GM13976 (cell line): Measurements from ENCODE around the gene TBC1D20.
"Not testable (repeated sequence)": the region's sequence is repeated elsewhere in the genome, so short reads cannot be mapped to it uniquely, and the experiment has no call there.

Source experiments
- DNase-seq: peaks from one replicate; pipeline ENCODE4 v3.0.0; 2012; ENCODE audit warnings: low spot score
- in situ Hi-C: fragments of 300-500 bp; cut with MboI; formaldehyde crosslinking; loops from one replicate; pipeline ENCODE4 v1.12.0; 2022; ENCODE audit warnings: low sequenced_read_pairs, mixed read lengths, inconsistent platforms; ENCODE audit not compliant: unreplicated experiment
- TF ChIP-seq, protein P1 (sequence below): IDR thresholded peaks from 2 replicates; pipeline ENCODE4 v1.5.1; 2012; ENCODE audit warnings: borderline replicate concordance, mild to moderate bottlenecking; ENCODE audit not compliant: insufficient read depth; ENCODE audit errors: extremely low read depth, missing control alignments, control extremely low read depth

The TBC1D20 gene

DNA sequence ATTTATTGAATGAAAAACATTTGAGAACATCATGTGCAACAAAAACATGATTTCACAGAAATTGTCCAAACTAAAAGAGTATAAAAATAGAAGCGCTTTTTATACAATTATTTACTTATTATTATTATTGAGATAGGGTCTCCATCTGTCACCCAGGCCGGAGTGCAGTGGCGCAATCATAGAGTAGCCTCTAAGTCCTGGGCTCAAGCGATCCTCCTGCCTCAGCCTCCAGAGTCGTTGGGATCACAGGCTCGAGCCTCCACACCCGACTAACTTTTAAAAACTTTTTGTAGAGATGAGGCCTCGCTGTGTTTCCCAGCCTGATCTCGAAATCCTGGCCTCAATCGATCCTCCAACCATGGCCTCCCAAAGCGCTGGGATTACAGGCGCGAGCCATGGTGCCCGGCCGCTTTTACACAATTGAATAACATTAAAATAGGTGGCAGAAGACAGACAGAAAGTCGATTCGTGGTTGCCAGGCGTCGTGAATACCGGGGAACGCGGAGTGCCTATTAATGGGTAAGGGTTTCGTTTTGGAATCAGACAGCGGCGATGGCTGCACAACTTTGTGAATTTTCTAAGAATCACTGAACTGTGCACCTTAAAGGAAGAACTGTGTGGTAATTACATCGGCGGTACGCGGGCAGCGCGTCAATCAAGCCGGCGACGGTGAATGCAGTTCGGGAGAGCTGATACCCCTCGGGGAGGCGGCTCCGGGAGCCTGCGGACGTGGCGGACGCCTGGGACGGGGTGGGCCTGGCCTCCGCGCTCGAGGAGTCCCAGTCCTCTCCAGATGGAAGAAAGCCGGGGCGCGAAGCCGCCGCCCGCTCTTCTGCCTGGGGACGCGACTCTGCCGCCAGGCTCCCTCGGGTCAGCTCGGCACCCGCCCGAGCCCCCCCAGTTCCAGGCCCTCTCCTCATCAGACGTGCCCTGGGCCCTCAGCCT lies 807 bp downstream of the TBC1D20 start:
- TF ChIP-seq, protein P1, sequence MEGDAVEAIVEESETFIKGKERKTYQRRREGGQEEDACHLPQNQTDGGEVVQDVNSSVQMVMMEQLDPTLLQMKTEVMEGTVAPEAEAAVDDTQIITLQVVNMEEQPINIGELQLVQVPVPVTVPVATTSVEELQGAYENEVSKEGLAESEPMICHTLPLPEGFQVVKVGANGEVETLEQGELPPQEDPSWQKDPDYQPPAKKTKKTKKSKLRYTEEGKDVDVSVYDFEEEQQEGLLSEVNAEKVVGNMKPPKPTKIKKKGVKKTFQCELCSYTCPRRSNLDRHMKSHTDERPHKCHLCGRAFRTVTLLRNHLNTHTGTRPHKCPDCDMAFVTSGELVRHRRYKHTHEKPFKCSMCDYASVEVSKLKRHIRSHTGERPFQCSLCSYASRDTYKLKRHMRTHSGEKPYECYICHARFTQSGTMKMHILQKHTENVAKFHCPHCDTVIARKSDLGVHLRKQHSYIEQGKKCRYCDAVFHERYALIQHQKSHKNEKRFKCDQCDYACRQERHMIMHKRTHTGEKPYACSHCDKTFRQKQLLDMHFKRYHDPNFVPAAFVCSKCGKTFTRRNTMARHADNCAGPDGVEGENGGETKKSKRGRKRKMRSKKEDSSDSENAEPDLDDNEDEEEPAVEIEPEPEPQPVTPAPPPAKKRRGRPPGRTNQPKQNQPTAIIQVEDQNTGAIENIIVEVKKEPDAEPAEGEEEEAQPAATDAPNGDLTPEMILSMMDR, result no peak
- in situ Hi-C loops, result no loop called here
- DNase-seq, result peak; percentile 74

DNA sequence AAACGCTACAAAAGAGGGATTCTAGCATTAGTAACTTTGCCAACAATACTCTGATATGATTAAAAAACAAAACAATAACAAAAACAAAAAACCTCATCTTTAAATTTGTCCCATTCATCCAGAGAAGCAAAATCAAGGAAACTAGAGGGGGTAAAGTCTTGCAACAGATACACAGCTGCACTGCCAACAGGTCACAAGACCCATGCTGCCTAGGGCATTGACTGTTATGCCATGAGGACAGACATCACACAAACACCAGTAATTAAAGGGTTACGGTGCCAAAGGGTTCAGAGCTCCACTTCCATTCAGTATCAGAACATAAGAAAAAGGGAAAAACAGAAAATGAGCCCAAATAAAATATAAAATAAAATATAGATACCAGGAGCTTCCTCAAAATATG lies 1.6 kb downstream of the TBC1D20 start:
- in situ Hi-C loops, result no loop called here
- TF ChIP-seq, protein P1, result no peak
- no peak for DNase-seq

DNA sequence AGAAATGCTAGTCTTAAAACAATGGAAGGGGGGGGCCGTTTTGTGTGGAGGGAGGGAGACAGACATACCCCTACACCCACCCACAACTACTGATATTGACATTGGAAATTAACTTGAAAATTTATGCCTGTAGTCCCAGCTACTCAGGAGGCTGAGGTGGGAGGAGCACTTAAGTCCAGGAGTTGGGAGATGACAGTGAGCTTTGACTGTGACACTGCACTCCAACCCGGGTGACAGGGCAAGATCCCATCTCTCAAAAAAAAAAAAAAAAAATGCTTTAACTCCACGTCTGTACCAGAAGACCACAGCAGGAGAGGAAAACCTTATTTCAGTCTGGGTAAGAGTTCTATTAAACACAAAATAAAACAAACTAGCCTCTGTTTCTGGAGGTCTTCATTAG lies 2.2 kb downstream of the TBC1D20 start:
- in situ Hi-C loops, result no loop called here
- TF ChIP-seq, protein P1, result no peak
- no peak for DNase-seq

DNA sequence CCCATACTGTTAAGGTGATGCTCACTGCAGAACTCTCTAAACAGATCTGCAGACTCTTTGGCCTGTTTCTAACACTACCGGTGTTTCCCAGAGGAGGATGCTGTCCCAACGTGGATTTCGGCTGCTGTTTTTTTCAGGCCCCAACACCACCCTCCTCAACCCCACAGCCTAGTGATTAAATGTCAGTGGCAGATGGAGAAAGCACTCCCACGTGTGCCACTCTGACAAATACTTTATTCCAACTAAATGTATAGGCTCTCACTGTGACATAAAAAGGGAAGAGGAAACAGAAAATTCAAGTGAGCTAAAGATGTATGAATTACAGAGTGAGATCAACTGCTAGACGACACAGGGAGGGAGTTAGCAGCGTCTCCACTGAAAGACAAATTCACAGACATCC lies 3.6 kb downstream of the TBC1D20 start:
- no peak for DNase-seq
- in situ Hi-C loops, result no loop called here
- TF ChIP-seq, protein P1, result no peak

DNA sequence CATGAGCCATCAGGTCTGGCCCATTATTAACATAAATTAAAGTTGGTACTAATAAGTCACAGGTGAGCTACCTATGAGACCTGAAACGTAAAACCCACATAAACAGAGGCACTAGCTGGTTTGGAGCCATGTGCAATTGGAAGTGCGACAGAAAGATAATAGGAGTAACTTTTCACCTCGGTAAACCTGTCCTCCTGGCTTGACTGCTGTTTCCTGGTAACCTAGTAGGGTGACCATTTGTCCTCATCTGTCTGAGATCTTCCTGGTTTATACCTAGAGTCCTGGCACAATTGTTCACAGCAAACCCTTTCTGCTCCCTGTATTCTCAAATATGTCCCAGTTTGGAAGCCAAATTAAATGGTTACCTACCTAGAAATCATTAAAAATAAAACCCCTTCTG lies 7.4 kb downstream of the TBC1D20 start:
- in situ Hi-C loops, result no loop called here
- DNase-seq, result no peak
- TF ChIP-seq, protein P1, result no peak

DNA sequence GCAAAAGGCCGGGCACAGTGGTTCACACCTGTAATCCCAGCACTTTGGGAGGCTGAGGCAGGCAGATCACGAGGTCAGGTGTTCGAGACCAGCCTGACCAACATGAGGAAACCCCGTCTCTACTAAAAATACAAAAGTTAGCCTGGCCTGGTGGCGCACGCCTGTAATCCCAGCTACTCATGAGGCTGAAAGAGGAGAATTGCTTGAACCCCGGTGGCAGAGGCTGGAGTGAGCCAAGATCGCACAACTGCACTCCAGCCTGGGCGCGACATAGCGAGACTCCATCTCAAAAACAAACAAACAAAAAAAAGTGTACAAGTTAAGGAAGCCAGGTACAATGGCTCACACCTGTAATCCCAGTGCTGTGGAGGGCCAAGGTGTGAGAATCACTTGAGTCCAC lies 10.3 kb downstream of the TBC1D20 start:
- in situ Hi-C loops, DNase-seq: not testable (repeated sequence)
